Spinal cord (tissue), 10 donors: ENCODE data around the gene EYA2. TPM values are rescaled to one million over a fixed set of nuclear protein-coding genes. Genes with fewer than 3 reads are reported as not detected.
"Not testable (repeated sequence)": the region's sequence is repeated elsewhere in the genome, so short reads cannot be mapped to it uniquely, and the experiment has no call there.

ENCODE experiments used
- DNase-seq, 6 donors: peaks; one replicate each; pipeline versions ENCODE4 v3.0.0 to v3.0.0-alpha.2; 2013 to 2015; ENCODE audit warnings: low spot score in 6 of 6, low read depth in 4 of 6
- H3K27ac ChIP-seq: one replicate; pipeline ENCODE4 v1.5.1; 2013; ENCODE audit warnings: low read depth, low read length, control low read depth
- H3K27me3 ChIP-seq: one replicate; pipeline ENCODE4 v1.6.1; 2013; ENCODE audit warnings: low read length; ENCODE audit not compliant: control insufficient read depth, insufficient read depth
- H3K36me3 ChIP-seq: one replicate; pipeline ENCODE4 v1.6.1; 2013; ENCODE audit warnings: low read length; ENCODE audit not compliant: control insufficient read depth, insufficient read depth
- H3K4me1 ChIP-seq: one replicate; pipeline ENCODE4 v1.6.1; 2013; ENCODE audit warnings: low read length; ENCODE audit not compliant: control insufficient read depth, insufficient read depth
- H3K4me3 ChIP-seq: one replicate; pipeline ENCODE4 v1.5.1; 2013; ENCODE audit warnings: low read depth, low read length, control low read depth
- H3K9me3 ChIP-seq: one replicate; pipeline ENCODE4 v1.6.1; 2013; ENCODE audit warnings: low read length; ENCODE audit not compliant: control insufficient read depth, insufficient read depth
- WGBS: methylation state at CpG from one replicate; pipeline ENCODE4 v1.1.5; 2013; ENCODE audit warnings: missing lambda C conversion rate; ENCODE audit not compliant: insufficient coverage; 5-methylcytosine and 5-hydroxymethylcytosine counted together
- polyA plus RNA-seq, 2 donors: library from polyadenylated mRNA; unstranded; fragments of 120-200 nt; gene quantifications; one replicate each; pipeline ENCODE4 v1.2.1, GENCODE V29; 2013; ENCODE audit not compliant: insufficient read length in 2 of 2
- total RNA-seq, 2 donors: library from RNA; depleted of rRNA in 1 of 2; stranded (reverse); fragments of 120-200 nt in 1 of 2; fragments of >200 nt in 1 of 2; gene quantifications; one replicate each; pipeline versions ENCODE4 v1.2.3 to v1.2.4, GENCODE V29; 2013 to 2014
- donor health status: healthy.

Gene EYA2
- total and polyA plus RNA-seq, 4 donors, result 10.7 to 32.7 (median 25.0) TPM

DNA sequence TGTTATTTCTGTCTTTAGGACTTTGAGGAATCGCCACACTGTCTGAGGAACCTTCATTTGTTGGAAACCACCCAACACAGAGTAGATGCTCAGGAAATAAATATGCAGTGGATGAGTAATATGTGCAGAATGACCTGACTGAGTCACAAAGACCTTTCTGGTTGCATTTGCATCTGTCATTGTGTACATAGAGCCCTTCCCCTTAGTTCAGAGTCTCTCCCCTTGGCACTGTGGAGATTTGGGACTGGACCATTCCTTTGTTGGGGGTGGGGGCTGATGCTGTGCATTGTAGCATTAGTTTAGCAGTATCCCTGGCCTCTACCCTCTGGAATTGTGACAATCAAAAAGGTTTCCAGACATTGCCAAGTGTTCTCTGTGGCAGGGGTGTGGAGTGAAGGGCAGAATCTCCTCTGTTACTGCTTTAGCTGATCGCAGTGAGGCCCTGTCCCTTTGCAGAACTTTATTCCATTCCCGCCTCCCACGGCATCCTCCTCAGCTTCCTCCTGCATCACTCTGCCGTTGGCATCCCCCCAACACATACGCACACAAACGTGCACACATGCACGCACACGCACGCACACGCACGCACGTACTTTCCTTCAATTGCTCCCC lies 64.5 kb downstream of the EYA2 start:
- no peaks in the 10 kb centered on the region for H3K9me3 ChIP-seq
- 77% methylated on average over 13 of the region's 13 CpGs for WGBS
- peak in 1 of 6 donors; percentile 31 for DNase-seq
- H3K36me3 ChIP-seq, result no peaks in the 10 kb centered on the region
- no peaks in the 10 kb centered on the region for H3K27me3 ChIP-seq
- peaks cover 25% of the 10 kb centered on the region for H3K4me1 ChIP-seq
- no peak overlapping the region for H3K27ac ChIP-seq
- no peak overlapping the region for H3K4me3 ChIP-seq

DNA sequence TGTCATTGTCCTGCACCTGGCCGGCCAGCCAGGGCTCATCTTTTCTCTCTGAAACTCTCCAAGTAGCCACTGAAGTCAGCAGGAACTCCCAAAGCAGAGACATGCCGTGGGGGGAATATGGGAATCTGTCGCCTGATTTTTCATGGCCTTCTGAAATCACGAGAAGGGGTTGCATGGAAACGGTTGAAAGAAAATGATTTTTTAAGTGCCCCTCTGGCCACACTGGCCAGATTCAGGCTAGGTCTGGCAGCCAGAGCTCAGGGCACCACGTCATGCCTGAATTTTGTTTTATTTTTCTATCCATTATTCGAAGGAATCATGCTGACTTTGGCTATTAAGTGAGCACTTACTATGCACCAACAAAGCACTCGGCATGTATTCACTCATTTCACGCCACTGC lies 65.2 kb downstream of the EYA2 start:
- no peaks in the 10 kb centered on the region for H3K36me3 ChIP-seq
- H3K4me3 ChIP-seq, result no peak overlapping the region
- peaks cover 25% of the 10 kb centered on the region for H3K4me1 ChIP-seq
- H3K9me3 ChIP-seq, result no peaks in the 10 kb centered on the region
- H3K27ac ChIP-seq, result no peak overlapping the region
- DNase-seq, result no peak
- H3K27me3 ChIP-seq, result no peaks in the 10 kb centered on the region
- 86% methylated on average over 5 of the region's 9 CpGs for WGBS

DNA sequence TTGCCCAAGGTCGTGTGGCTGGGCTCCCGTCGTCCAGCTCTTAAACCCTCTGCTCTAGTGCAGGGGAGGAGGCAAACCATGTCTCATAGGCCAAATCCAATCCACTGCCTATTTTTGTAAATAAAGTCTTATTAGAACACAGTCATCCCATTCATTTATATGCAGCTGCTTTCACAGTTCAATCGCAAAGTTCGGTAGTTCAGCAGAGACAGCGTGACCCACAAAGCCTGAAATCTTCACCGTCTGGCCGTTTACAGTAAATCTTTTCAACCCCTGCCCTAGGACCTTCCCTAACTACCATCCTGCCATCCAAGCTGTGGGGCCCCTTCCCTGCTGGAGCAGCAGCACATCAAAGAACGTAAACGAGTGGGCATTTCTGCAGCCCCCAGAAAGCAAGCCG lies 65.9 kb downstream of the EYA2 start:
- Histone ChIP-seq H3K4me1 (peaks cover 22% of the 10 kb centered on the region), H3K27ac (no peak overlapping the region), H3K4me3 (no peak overlapping the region), H3K36me3 (no peaks in the 10 kb centered on the region), H3K27me3 (no peaks in the 10 kb centered on the region), H3K9me3 (no peaks in the 10 kb centered on the region)
- DNase-seq, result no peak
- 44% methylated on average over 8 of the region's 11 CpGs for WGBS

DNA sequence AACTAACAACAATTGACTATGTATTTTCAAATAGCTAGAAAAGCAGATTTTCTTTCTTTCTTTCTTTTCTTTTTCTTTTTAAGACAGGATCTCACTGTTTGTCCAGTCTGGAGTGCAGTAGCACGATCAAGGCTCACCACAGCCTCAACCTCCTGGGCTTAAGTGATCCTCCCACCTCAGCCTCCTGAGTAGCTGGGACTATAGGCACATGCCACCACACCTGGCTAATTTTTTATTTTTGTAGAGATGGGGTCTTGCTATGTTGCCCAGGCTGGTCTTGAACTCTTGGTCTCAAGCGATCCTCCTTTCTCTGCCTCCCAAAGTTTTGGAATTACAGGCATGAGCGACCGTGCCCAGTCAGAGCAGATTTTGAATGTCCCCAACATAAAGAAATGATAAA lies 67.3 kb downstream of the EYA2 start:
- H3K4me1 ChIP-seq, result peaks cover 22% of the 10 kb centered on the region
- not testable (repeated sequence) for DNase-seq, H3K9me3 ChIP-seq, H3K4me3 ChIP-seq, H3K27ac ChIP-seq, H3K27me3 ChIP-seq, H3K36me3 ChIP-seq
- 100% methylated on average over 1 of the region's 4 CpGs for WGBS

DNA sequence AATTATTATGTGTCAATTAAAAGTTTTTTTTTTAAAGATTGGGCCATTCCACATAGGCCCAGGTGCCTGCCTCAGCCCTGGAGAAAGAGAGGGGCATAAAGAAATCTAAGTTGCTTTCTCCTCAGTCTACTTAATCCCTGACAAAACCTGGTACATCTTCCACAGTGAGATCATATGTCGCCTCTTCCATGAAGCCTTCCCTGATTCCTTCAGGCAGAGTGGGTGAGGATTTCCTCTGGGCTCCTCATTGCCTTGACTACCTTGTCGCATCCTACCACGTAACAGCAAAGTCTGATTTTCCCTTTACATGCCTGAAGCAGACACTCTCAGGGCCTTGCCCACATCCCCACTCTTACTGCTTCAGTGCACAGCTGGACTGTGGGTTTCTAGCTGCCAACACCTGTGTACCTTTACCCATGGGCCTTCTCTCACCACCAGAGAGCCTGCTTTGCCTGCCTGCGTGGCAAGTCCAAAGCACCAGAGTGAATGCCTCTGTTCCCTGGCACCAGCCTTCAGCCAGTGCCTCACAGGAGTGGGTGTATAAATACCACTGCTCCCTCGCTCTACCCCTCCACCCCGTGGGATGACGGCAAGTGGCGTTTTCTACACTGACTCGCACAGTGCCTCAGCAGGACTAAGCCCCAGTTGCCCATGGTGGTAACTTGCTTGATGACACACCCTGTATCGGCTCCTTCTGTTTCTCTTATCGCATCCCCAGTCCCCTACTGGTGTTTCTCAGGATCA lies 68.0 kb downstream of the EYA2 start:
- Histone ChIP-seq H3K27ac (no peak overlapping the region), H3K36me3 (no peaks in the 10 kb centered on the region), H3K9me3 (no peaks in the 10 kb centered on the region), H3K4me3 (no peak overlapping the region), H3K4me1 (peaks cover 22% of the 10 kb centered on the region), H3K27me3 (no peaks in the 10 kb centered on the region)
- 81% methylated on average over 11 of the region's 11 CpGs for WGBS
- DNase-seq, result no peak

DNA sequence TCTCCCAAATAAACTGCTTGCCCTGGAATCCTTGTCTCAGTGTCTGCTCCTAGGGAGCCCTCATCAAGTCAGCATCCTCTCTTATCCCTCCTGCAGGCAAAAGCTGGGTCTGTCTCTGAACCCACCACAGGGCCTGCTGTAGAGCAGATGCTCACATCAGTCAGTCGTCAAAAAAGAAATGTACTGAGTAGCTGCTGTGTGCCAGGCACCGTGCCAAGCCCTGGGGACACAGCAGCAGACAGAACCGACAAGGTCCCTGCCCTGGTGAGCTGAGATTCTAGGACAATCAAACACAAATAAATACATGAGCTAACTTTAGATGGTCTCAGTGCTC lies 68.5 kb downstream of the EYA2 start:
- H3K9me3 ChIP-seq, result no peaks in the 10 kb centered on the region
- peaks cover 22% of the 10 kb centered on the region for H3K4me1 ChIP-seq
- no peaks in the 10 kb centered on the region for H3K27me3 ChIP-seq
- WGBS, result 54% methylated on average over 3 of the region's 3 CpGs
- H3K36me3 ChIP-seq, result no peaks in the 10 kb centered on the region
- DNase-seq, result peak in 2 of 6 donors; percentile 62 to 65
- H3K4me3 ChIP-seq, result no peak overlapping the region
- H3K27ac ChIP-seq, result no peak overlapping the region

DNA sequence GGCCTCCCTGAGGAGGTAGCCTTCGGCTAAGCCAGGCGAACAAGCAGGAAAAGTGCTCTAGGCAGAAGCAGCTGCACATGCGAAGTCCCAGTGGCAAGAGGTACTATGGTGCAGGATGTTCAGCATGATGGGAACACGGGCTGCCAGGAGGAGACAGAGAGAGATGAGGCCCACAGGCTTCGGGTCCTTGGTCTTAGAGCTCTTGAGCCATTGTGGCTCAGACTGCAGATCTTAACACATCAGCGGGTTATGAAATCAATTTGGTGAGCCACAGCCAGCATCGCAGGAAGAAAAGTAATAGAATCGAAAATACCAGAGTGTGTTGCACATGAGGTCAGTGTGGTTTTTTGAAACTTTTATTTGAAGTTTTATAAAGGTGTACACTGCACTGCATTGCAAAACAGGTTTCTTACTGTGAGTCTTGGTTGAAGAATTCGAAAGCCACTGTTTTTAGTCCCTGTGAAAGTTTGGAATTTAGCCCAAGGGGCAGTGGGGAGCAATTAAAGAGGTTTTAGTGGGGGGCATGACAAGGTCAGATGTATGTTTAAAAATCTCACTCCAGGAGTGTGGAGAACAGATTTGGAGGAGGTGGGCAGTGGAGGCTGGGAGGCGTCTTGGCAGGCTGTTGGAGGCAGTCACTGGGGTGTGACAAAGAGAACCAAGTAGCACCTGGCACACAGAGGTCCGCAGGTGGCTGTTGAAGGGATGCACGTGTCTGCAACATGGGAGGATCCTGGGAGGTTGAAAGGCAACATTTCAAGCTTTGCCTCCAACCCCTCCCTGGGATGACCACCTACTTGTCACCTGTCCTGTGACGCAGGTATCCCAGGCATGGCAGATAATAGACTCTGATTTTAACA lies 69.3 kb downstream of the EYA2 start:
- peaks cover 22% of the 10 kb centered on the region for H3K4me1 ChIP-seq
- no peak for DNase-seq
- H3K36me3 ChIP-seq, result no peaks in the 10 kb centered on the region
- H3K4me3 ChIP-seq, result no peak overlapping the region
- no peak overlapping the region for H3K27ac ChIP-seq
- WGBS, result 81% methylated on average over 12 of the region's 13 CpGs
- no peaks in the 10 kb centered on the region for H3K9me3 ChIP-seq
- H3K27me3 ChIP-seq, result no peaks in the 10 kb centered on the region

DNA sequence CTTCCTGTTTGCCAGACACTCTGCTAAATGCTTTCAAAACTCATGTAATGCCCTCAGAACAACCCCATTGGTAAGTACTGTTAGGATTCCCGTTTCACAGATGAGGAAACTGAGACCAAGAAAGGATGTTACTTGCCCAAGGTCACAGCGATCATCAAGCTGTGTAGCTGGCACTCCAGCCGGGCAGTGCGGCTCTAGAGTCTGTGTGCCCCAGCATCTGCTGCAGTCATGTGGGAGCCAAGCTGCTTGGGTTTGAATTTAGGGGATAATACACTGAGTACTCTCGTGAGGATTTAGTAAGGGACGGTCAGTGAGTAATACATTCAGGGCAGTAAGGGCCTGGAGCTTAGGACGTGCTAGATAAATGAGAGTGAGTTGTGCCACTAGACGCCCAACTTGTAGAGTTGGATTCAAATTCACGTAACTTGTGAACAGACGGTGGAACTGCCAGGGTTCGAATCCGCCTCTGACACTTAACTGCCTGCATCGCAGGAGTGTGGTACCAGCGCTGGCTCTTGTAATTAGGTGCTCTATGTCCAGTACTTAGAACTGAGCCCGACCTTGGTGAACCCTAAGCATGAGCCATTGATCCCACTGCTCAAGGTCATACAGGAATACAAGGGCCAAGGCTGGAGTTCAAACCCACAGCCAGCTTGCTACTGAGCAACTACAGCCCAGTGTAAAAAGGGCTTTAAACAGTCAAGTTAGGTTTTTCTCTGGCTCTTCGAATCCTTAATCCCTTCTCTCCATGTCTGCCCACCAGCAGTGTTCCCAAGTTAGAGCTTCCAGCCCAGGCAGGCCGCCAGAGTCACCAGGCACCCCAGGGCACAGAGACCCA lies 70.2 kb downstream of the EYA2 start:
- no peak for DNase-seq
- Histone ChIP-seq H3K36me3 (no peaks in the 10 kb centered on the region), H3K4me1 (peaks cover 18% of the 10 kb centered on the region), H3K27me3 (no peaks in the 10 kb centered on the region), H3K27ac (no peak overlapping the region), H3K9me3 (no peaks in the 10 kb centered on the region), H3K4me3 (no peak overlapping the region)
- WGBS, result 91% methylated on average over 15 of the region's 17 CpGs

DNA sequence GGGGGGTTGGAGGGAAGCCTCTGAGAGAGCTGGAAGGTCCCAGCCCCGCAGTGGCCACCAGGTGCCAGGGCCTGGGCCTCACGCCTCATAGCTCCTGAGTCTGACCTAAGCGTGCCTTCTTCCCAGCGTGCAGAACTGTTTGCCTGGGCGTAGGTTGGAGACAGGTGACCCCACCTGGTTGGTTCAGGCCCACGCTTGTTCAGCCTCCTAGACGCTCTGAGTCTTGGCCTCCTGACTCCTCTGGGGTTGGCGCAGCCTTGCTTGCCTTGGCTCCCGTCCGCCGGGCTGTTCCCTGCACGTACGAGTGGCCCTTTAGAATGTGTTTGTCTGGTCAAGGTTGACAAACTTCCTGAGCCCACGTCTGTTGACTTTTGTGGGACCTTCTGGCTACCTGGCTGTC lies 70.8 kb downstream of the EYA2 start:
- Histone ChIP-seq H3K27ac (no peak overlapping the region), H3K27me3 (no peaks in the 10 kb centered on the region), H3K4me3 (no peak overlapping the region), H3K36me3 (no peaks in the 10 kb centered on the region), H3K9me3 (no peaks in the 10 kb centered on the region), H3K4me1 (peaks cover 15% of the 10 kb centered on the region)
- WGBS, result 92% methylated on average over 14 of the region's 14 CpGs
- DNase-seq, result no peak
